ENCODE measurements around the gene DSEL.

DSEL gene

GRCh38 chr18:67516539-67517443, at the start of gene DSEL:
TSS of gene DSEL (minus strand) at chr18:67516720. CDS start at chr18:67514608, 2,112 bp downstream.
- DNase-seq (ENCODE audit: low read depth in 2 of 2), result peak; percentile 93 to 99

- DNase-seq (ENCODE audit: low read depth in 2 of 2), result no peak
Measured at GRCh38 chr18:67553437-67553836, 36.9 kb upstream of the DSEL start.

- no peak for DNase-seq (ENCODE audit: low read depth in 2 of 2)
Measured at GRCh38 chr18:67550872-67551520, 34.5 kb upstream of the DSEL start.

- no peak for DNase-seq (ENCODE audit: low read depth in 2 of 2)
Measured at GRCh38 chr18:67549946-67550345, 33.4 kb upstream of the DSEL start.

GRCh38 chr18:67545681-67546080, 29.2 kb upstream of the DSEL start:
- DNase-seq (ENCODE audit: low read depth in 2 of 2), result no peak

- no peak for DNase-seq (ENCODE audit: low read depth in 2 of 2)
Measured at GRCh38 chr18:67540559-67540958, 24.0 kb upstream of the DSEL start.

- DNase-seq (ENCODE audit: low read depth in 2 of 2), result no peak
Measured at GRCh38 chr18:67531929-67532328, 15.4 kb upstream of the DSEL start.

- DNase-seq (ENCODE audit: low read depth in 2 of 2), result no peak
Measured at GRCh38 chr18:67525328-67526099, 9.0 kb upstream of the DSEL start.

GRCh38 chr18:67520351-67520921, 3.9 kb upstream of the DSEL start:
- no peak for DNase-seq (ENCODE audit: low read depth in 2 of 2)

GRCh38 chr18:67519592-67519991, 3.1 kb upstream of the DSEL start:
- no peak for DNase-seq (ENCODE audit: low read depth in 2 of 2)

GRCh38 chr18:67518566-67518965, 2.0 kb upstream of the DSEL start:
- no peak for DNase-seq (ENCODE audit: low read depth in 2 of 2)

- DNase-seq (ENCODE audit: low read depth in 2 of 2), result no peak
Measured at GRCh38 chr18:67517444-67517765, 885 bp upstream of the DSEL start.

GRCh38 chr18:67515942-67516538, 480 bp downstream of the DSEL start:
- DNase-seq (ENCODE audit: low read depth in 2 of 2), result peak; percentile 7 to 13

GRCh38 chr18:67514901-67515540, 1.5 kb downstream of the DSEL start:
- no peak for DNase-seq (ENCODE audit: low read depth in 2 of 2)

GRCh38 chr18:67514465-67514864, 2.1 kb downstream of the DSEL start:
- DNase-seq (ENCODE audit: low read depth in 2 of 2), result no peak

- DNase-seq (ENCODE audit: low read depth in 2 of 2), result no peak
Measured at GRCh38 chr18:67513280-67513679, 3.2 kb downstream of the DSEL start.

- no peak for DNase-seq (ENCODE audit: low read depth in 2 of 2)
Measured at GRCh38 chr18:67511840-67512239, 4.7 kb downstream of the DSEL start.

- no peak for DNase-seq (ENCODE audit: low read depth in 2 of 2)
Measured at GRCh38 chr18:67510831-67511230, 5.7 kb downstream of the DSEL start.

GRCh38 chr18:67509741-67510391, 6.7 kb downstream of the DSEL start:
- no peak for DNase-seq (ENCODE audit: low read depth in 2 of 2)

GRCh38 chr18:67508146-67508545, 8.4 kb downstream of the DSEL start:
- no peak for DNase-seq (ENCODE audit: low read depth in 2 of 2)

GRCh38 chr18:67504739-67505138, 11.8 kb downstream of the DSEL start:
- no peak for DNase-seq (ENCODE audit: low read depth in 2 of 2)

Data from activated CD8-positive, alpha-beta memory T cell treated with anti-CD3 and anti-CD28 coated beads for 4 hours (primary cell).